Measurements from ENCODE around the gene PPT1. TPM values are rescaled to one million over a fixed set of nuclear protein-coding genes. Genes with fewer than 3 reads are reported as not detected.
A peak's percentile ranks its signal among the peaks of the same experiment; 100 is the strongest.

Gene PPT1
- total RNA-seq, 1 donor = 70.8 TPM

- peak; percentile 67 for TF ChIP-seq CTCF (IDR thresholded peaks at IDR 0.05; ENCODE audit: insufficient read depth, low read depth, low read length)
- DNase-seq (ENCODE audit: low read depth) = peak; percentile 75
Measured at GRCh38 chr1:40032240-40032891, 64.7 kb downstream of the PPT1 start.

DNA sequence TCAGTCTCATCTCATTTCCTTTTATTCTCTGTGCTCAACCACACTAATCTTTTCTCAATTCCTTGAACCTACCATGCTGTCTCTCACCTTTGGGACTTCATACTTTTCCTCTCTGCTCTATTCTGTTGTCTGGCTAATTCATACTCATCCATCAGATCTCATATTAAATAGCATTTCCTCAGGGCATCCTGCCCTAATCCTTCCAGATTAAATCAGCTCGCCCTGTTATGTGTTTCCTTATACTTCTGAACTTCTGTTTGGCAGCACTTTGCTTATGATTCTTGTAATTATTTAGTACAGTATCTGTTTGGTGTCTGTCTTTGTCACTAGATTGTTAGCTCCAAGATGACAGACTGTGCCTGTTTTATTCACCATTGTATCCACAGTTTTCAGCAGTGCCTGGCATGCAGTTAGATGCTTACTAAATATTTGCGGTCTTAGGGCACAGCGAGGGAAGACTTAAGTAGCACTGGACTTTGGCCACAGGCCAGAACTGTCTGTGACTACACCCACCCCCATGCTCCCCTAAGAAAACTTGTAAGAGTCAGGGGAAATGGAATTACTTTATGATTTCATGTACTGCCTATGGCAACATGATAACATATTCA is 66.4 kb downstream of the PPT1 start:
- TF ChIP-seq CTCF (IDR thresholded peaks at IDR 0.05; ENCODE audit: insufficient read depth, low read depth, low read length) = no peak
- DNase-seq (ENCODE audit: low read depth) = peak; percentile 65
- H3K4me3 ChIP-seq (ENCODE audit: low read depth, low read length) = no peak overlapping the region

More at GRCh38 chr1:40032240-40032891, 64.7 kb downstream of the PPT1 start:
- H3K4me3 ChIP-seq (ENCODE audit: low read depth, low read length) = no peak overlapping the region

DNA sequence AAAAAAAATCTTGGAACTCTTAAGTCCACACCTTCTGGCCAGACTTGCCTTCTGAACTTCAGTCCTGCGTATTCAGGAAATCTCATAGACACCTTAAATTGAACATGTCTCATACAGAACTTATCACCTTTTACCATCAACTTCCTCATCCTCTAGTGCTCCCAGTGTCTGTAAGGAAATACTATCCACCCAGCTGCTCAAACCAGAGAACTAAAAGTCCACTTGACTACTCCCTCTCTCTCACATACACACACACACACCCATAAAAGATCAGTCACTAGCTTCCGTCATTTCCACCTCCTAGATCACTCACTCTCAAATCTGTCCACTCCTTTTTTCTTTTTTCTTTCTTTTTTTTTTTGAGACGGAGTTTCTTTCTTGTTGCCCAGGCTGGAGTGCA is 67.4 kb downstream of the PPT1 start:
- DNase-seq (ENCODE audit: low read depth) = no peak
- no peak overlapping the region for H3K4me3 ChIP-seq (ENCODE audit: low read depth, low read length)
- TF ChIP-seq CTCF (IDR thresholded peaks at IDR 0.05; ENCODE audit: insufficient read depth, low read depth, low read length) = no peak

DNA sequence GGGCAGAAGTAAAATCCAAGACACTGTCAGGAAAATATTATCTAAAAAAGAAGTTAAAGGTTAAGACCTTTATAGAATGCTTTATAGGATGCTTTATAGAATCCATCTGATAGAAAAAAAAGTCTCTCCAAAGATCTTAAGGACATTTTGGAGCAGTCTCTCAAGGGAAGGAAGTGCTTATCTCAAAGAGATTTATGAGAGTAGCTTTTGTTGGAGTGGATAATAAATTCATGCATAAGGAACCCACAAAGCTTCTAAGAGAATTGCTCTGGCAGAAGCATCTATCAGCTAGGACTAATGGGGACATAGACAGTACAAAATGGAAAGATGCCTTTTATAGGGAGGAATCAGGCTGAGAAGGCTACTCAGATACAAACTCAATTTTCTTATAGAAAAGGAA is 69.4 kb downstream of the PPT1 start:
- no peak overlapping the region for H3K4me3 ChIP-seq (ENCODE audit: low read depth, low read length)
- no peak for DNase-seq (ENCODE audit: low read depth)
- no peak for TF ChIP-seq CTCF (IDR thresholded peaks at IDR 0.05; ENCODE audit: insufficient read depth, low read depth, low read length)

DNA sequence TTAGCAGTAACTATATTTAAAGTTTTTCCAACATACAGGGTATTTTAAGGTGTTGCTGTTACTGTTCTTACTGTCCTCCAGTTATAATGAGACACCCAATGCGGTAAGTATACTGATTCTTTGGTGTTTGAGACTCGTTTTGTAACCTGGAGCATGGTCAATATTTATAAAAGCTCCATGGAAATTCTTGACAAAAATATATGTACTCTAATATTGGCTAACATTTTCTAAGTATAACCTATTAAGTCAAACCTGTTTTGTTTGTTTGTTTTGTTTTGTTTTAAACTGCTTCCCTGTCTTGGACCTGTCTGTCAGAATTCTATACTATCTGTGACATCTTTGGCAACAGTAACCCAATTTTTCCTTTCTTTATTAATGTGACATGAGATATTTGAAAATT is 72.4 kb downstream of the PPT1 start:
- no peak for TF ChIP-seq CTCF (IDR thresholded peaks at IDR 0.05; ENCODE audit: insufficient read depth, low read depth, low read length)
- H3K4me3 ChIP-seq (ENCODE audit: low read depth, low read length) = no peak overlapping the region
- no peak for DNase-seq (ENCODE audit: low read depth)

GRCh38 chr1:40023379-40023944 is 73.6 kb downstream of the PPT1 start:
- H3K4me3 ChIP-seq (ENCODE audit: low read depth, low read length) = no peak overlapping the region
- DNase-seq (ENCODE audit: low read depth) = no peak
- TF ChIP-seq CTCF (IDR thresholded peaks at IDR 0.05; ENCODE audit: insufficient read depth, low read depth, low read length) = no peak

Other genes with a start within 250 kb of the PPT1 start
- gene TRIT1, start 213.7 kb downstream of the PPT1 start, total RNA-seq = 19.6 and 23.3 TPM in 2 replicates
- gene MYCL, start 195.3 kb downstream of the PPT1 start, total RNA-seq = under 0.01 TPM in 1 of 2 replicates, not detected in the other
- 2.6 and 6.0 TPM in 2 replicates for gene MFSD2A, start 142.1 kb downstream of the PPT1 start, total RNA-seq
- 541 and 671 TPM in 2 replicates for gene CAP1, start 56.5 kb downstream of the PPT1 start, total RNA-seq
- gene RLF, start 64.1 kb upstream of the PPT1 start, total RNA-seq = 20.3 and 26.3 TPM in 2 replicates
- not detected in 2 replicates for gene TMCO2, start 150.7 kb upstream of the PPT1 start, total RNA-seq
- gene ZMPSTE24, start 161.0 kb upstream of the PPT1 start, total RNA-seq = 74.4 and 110 TPM in 2 replicates
- gene COL9A2, start 220.0 kb upstream of the PPT1 start, total RNA-seq = 0.86 and 1.3 TPM in 2 replicates

All from fibroblast of villous mesenchyme (primary cell).